HG03432 (cell line): ENCODE results near the gene ZNF609.
"Not testable (repeated sequence)": the region's sequence is repeated elsewhere in the genome, so short reads cannot be mapped to it uniquely, and the experiment has no call there.

ENCODE experiments used
- ATAC-seq: cut with Tn5 transposase; IDR thresholded peaks from one replicate; pipeline ENCODE4 v1.9.1; 2021; ENCODE audit warnings: mild to moderate bottlenecking, moderate library complexity; ENCODE audit not compliant: unreplicated experiment

ZNF609 gene

DNA sequence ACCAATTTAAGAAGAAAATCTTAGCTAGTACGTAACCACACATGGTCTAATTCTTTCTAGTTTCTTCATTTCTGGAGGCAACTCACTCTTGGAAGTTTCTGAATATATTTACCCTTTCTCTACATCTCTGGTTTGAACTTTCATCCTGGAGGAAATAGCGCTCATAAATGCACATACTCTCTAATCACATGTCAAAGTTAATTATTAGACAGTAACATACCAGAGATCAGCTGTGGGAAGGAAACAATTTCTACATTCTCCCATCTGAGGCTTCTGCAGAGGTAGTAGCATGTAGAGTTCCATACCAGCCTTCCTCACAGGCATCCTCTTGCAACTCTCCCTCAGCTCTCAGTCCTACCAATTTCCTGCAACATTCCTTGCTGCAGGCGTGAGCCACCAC is 182.5 kb downstream of the ZNF609 start:
- ATAC-seq = no peak

DNA sequence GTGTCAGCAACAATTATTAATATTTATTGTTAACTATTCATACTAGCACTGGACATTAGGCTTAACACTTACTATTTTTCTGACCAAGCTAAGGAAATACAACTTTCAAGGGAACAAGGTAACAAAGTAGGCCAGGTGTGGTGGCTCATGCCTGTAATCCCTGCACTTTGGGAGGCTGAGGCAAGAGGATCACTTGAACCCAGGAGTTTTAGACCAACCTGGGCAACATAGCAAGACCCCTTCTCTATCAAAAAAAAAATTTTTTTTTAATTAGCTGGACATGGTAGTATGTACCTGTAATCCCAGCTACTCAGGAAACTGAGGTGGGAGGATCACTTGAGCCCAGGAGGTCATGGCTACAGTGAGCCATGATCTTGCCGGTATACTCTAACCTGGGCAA is 183.3 kb downstream of the ZNF609 start:
- no peak for ATAC-seq

DNA sequence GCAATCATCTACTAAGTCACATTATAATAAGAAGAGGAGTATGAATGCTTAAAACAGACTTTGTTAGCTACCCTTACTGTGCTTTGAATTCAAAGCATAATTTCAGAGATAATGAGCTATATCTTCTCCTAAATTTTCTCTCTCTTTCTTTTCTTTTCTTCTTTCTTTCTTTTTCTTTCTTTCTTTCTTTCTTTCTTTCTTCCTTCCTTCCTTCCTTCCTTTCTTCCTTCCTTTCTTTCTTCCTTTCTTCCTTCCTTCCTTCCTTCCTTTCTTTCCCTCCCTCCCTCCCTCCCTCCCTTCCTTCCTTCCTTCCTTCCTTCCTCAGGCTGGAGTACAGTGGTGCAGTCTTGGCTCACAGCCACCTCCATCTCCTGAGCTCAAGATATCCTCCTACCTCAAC is 184.4 kb downstream of the ZNF609 start:
- ATAC-seq = not testable (repeated sequence)

DNA sequence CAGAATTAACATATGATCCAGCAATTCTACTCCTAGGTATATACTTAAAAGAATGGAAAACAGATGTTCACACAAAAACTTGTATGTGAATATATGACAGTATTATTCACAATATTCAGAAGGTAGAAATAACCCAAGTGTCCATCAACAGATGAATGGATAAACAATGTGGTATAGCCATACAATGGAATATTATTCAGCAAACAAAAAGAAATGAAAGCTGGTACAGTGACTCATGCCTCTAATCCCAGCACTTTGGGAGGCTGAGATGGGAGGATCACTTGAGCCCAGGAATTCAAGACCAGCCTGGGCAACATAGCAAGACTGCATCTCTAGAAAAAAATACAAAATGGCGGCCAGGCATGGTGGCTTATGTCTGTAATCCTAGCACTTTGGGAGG is 185.6 kb downstream of the ZNF609 start:
- ATAC-seq = no peak

DNA sequence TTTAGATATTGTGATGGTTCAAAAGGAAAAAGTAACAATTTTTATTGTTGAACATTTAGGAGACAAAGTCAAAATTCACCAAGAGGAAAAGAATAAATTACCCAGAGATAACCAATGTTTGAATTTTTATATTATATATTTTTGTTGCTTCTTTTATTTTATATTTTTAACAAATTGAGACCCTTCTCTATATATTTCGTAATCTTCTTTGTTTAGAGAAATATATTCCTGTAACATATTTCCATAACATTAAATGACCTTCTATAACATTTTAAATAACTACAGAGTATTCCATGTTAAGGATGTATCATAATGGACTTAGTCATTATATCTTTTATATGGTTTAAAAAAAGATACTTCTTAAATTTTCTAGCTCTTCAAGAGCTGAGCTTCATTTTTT is 187.0 kb downstream of the ZNF609 start:
- ATAC-seq = no peak

DNA sequence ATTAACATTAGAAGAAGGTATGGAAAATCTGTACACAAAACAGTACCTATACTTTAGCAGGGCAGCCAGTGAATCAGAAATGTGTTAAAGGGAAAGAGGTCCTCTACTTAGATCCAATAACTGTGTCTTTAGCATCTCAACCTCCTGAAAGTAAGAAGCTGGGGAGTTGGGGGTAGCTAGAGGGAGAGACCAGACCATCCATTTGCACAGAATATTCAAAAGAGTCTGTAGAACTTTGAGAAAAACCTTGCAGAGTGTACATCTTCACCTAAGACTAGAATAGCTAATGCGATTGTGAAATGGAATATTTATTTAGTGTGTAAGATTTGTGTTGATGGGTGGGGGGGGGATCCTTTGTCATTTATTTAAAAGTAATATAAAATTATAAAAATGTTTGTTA is 190.2 kb downstream of the ZNF609 start:
- no peak for ATAC-seq

DNA sequence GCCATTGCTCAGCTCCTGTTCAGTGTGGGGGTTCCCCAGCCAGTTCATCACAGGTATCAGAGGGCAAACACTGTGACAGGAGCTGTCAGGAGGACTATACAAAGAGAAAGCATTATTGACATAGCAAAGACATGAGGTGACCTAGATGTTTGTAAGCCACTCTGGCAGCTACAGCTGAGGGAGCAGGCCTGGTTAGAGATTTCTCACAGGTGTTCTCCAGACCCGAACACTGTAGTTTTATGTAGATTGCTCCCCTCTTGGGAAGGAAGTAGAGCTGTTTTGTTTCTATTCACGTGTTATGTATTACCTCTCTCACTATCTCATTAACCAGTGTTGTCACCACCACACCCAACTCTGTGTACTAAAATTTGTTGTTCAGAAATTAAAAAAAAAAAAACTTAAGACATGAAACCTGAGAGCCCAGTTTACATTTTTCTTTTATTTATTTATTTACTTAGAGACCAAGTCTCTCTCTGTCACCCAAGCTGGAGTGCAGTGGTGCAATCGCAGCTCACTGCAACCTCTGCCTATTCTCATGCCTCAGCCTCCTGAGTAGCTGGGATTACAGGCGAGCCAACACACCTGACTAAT is 191.3 kb downstream of the ZNF609 start:
- ATAC-seq = peak; percentile 82

DNA sequence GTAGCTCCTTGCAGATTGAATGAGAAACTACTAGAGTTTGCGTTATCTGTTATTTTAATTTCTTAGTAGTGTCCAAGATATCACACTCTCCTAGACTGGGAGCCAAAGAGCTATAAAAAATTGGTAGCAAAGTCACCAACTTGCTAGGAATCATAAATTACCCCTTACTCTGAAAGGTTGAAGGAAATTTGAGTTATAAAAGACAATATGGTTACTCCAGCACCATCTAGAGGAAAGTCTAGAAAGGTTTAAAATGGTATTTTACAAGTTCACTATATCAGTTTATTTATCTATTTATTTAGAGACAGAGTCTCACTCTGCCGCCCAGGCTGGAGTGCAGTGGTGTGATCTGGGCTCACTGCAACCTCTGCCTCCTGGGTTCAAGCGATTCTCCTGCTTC is 193.4 kb downstream of the ZNF609 start:
- ATAC-seq = no peak

DNA sequence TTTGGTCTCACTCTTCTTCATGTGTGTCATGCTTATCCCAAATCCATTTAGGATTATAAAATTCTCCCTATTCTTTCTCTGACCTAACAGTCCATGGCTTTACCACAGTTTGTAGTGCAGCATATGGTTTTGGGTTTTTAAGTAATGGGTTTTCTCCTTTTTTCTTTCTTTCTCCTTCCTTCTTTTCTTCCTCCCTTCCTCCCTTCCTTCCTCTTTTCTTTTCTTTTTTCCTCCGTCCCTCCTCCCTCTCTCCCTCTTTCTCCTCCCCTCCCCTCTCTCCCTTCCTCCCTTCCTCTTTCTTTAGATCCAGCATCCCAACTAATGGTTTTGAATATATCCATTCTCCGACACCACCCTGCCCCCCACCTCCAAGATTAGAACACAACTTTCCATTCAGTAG is 196.1 kb downstream of the ZNF609 start:
- no peak for ATAC-seq

DNA sequence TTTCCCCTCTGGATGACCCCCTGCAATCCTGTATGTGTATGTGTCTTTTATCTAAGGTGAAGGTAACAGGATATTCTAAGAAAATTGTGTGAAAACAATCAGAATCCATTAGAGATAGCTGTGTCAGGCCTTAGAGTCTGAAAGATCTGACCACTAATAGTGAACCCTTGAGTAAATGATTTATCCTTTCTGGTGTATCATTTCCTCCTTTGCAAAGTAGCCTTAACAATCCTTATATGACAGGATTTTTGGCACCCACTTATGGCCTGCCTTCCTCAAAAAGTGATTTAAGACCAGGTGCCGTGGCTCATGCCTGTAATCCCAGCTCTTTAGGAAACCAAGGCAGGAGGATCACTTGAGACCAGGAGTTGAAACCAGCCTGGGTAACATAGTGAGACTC is 204.8 kb downstream of the ZNF609 start:
- peak; percentile 57 for ATAC-seq

DNA sequence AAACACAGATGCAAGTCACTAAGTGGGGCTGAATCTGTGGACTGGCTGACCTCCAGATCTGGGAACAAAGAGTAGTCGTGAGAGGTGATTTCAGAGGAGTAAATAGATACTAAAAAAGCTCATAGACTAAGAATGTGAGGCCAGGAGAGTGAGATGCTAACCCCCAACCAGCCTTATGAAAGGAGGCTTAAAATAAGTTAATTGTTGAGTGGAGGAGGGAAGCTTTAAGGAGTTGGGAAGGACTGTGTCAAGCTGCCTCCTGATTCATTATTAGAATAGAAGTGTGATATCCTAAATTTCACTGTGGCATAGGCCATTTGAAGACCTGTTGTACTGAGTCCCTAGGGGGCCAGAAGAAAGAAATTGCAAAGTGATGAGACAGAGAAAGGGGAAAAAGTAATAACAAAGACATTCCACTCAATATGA is 207.4 kb downstream of the ZNF609 start:
- ATAC-seq = no peak

DNA sequence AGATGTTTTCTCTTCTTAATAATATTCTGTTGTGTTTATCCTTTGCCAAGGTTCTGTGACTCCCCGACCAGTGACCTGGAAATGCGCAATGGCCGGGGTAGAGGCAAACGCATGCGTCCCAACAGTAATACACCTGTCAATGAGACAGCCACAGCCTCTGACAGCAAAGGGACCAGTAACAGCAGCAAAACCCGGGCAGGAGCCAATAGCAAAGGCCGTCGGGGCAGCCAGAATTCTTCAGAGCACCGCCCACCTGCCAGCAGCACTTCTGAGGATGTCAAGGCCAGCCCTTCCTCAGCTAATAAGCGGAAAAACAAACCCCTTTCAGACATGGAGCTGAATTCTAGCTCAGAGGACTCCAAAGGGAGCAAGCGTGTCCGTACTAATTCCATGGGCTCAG is 213.5 kb downstream of the ZNF609 start:
- ATAC-seq = no peak

DNA sequence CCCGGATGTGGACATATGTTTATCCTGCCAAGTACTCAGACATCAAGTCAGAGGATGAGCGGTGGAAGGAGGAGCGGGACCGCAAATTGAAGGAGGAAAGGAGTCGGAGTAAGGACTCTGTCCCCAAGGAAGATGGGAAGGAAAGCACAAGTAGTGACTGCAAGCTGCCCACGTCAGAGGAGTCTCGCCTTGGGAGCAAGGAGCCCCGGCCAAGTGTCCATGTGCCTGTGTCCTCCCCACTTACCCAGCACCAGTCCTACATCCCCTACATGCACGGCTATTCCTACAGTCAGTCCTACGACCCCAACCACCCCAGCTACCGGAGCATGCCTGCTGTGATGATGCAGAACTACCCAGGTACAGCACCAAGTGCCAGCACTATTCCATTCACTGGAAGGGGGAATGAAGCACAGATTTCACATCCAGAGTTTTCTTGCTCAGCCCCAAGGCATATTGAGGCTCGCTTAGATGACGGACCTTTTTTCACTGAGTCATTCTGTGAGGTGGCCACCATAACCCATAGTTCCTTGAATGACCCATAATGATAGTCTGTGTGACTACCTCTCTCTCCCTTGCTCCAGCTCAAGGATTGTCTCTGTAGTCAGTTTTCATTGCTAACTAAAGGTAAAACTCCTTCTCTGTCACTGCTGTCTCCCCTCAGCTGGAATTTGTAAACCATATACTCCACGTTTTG is 217.9 kb downstream of the ZNF609 start:
- no peak for ATAC-seq

DNA sequence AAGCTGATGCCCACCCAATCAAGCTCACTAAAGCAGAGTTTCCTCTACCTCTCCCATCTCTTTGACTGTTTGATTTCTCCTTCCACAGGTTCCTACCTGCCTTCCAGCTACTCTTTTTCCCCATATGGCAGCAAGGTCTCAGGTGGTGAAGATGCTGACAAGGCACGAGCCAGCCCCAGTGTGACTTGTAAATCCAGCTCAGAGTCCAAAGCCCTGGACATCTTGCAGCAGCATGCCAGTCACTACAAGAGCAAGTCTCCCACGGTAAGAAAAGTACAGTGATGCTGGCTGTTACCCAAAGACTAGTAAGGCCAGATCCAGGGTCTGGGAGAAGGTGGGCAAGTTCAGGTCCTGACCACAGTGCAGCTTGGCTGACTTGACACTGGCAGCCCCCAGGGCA is 219.7 kb downstream of the ZNF609 start:
- no peak for ATAC-seq

DNA sequence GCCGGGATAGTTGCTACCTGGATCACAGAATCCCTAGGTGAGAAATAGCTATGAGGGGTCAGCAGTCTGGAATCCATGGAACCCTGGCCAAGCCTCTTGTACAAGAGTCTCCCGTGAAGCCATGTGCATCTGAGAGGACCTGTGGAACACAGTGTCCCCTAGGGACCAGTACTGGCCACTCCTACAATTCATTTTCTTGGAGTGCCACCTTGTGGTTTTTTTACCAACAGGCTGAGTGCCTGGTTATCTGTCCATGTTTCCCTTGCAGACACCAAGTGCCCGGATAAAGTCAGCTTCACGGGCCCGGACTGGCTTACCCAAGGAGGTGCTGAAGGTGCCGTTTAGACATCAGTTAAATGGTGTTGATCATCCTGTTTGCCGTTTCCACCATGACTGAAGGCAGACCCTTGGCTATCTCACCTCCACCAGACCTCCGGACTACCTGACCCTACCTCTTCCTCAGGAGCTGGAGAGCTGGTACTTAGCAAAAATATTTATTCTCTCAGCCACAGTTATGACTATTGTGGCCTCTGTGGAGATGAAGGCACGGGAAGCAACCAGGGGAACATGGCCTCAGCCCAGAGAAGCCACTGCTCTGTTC is 221.1 kb downstream of the ZNF609 start:
- no peak for ATAC-seq

DNA sequence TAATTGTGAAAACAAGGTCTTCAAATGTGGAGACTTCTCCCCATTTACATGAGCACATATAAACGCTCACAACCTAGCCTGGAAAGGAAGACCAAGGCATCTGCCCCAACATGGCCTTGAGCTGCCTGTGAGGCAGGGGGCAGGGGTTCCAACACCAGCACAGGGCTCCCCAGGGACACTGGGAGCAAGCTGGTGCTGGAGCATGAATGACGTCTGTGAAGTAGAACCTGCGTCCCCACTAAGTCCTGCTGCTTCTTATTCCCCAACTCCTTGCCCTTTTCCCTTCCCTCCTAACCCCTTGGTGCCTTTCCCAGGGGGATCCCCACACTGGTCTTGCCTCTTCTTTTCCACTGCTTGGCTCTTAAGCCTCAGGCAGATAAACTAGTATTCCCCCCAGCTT is 221.9 kb downstream of the ZNF609 start:
- ATAC-seq = no peak

DNA sequence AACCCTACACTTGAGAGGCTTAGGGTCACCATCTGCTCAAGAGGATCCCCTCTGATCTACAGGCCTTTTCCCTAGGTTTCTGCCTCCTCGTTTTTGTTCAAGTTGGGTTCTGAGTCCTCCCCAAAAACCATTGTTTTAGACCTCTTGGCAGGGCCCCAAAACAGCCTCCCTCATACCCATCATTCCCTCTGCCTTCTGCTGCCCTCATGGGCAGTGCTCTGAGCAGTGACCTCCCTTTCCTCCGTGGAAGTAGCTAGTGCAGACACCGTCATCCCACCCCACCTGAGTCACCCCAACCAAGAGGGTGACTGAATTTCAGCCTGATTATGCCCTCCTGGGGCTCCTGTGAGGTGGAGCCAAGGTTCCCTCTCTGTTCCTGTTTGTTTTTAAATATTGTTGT is 223.0 kb downstream of the ZNF609 start:
- no peak for ATAC-seq

DNA sequence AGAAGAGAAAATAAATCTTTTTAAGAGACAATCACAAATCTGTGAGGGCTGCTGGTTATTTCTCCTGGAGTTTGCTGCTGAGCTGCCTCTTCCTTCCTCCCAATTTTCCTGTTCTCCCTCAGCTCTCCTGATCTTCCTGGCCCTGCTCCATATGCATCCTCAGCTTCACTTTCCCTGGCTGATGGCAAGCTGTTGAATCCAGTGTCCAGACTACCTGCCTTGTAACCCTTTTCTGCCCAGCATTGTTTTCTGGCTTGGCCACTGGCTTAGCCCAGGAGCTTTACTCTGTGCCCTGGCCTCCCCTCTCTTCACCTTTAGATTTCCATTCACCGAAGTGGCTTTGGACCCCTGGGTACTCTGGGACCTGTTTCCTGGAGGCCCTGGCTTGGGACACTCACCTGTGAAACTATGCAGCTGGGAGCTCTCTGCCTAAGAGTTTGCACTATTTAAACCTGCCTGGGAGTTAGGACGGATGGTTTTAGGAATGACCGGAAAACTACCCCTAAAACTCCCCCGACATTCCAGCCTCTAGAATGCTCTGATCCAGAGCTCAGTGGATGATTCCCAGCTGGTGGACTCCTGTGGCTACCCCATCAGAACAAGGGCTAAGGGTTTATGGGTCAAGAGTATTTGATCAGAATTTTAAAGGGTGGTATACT is 225.0 kb downstream of the ZNF609 start:
- ATAC-seq = no peak

DNA sequence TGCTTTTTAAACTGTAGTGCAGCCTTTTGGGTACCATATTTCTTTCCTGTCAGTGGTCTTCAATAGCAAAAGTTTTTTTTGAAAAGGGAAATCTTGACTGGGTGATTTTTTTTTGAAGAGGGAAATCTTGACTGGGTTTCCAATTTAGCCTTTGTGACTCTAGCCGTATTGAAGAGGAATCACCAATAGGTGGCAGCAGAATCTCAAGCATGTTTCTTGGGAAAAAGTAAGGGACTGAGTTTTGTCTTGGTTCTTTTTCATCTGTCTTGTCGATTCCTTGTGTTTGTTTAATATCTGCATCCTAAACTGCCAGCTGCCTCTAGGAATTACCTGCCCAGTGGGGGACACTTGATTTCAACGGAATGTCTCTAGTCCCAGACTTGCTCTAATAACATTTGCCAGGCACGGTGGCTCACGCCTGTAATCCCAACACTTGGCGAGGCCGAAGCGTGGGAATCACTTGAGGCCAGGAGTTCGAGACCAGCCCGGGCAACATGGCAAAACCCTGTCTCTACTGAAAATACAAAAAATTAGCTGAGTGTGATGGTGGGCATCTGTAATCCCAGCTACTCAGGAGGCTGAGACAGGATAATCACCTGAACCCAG is 225.9 kb downstream of the ZNF609 start:
- ATAC-seq = no peak

DNA sequence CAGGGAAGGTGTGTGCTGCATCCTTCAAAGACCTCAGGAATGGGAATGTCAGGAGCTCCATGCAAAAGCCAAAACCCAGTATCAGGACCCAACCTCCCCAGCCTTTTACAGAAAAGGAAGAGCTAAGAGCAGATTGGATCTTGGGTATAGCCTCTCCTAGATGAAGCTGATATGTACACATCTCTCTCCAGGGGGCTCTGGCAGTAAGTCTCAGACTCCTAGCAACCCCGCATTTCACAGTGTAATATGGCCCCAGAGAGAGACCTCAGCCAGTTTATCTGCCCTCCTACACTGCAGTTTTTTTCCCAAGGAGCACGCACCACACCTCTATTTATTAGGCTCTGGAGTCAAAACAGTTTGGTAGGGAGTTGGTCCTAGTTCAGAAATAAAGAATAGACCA is 226.8 kb downstream of the ZNF609 start:
- no peak for ATAC-seq

DNA sequence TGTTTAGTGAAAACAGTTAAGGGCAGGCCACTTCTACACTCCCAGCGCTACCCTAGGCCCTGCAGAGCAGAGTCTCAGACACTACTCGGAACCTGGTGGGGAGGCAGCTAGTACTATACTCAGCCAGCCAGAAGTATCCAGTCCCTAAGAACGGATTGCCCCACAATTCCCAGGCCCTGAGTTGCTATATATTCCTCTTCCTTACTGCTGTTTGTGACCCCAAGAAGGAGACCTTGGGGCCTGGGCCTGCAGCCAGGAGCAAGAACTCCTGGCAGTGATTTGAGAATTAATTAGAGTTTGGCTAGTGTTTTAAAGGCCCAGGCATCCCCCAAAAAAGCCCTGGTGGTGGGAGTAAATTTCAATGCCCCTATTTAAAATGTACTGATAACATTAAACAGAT is 227.3 kb downstream of the ZNF609 start:
- ATAC-seq = no peak

DNA sequence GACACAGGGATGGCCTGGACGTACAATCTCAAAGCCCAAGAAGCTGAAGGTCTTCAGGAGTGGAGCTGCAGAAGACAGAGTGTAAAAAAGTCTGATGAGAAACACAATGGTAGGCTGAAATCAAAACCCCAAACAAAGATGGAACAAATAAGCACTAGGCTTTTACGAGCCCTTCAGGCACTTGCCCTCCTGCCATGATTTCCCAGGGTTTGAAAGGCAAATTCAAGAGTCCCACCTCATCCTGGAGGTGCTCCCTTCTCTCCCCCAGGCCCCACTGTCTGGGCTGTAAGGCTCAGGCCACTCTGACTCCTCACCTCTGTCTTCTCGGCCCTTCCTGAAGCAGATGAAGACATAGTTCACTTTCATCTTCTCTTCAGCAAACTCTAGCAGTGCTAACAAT is 228.4 kb downstream of the ZNF609 start:
- no peak for ATAC-seq
